ENCODE measurements around the gene SLC26A4. TPM values are rescaled to one million over a fixed set of nuclear protein-coding genes. Genes with fewer than 3 reads are reported as not detected.

The SLC26A4 gene
- polyA plus RNA-seq, 4 donors = 2.6 to 7.9 (median 3.4) TPM

GRCh38 chr7:107692501-107692900 lies 31.9 kb downstream of the SLC26A4 start:
- no peak for DNase-seq (ENCODE audit: low read depth in 4 of 4, low spot score in 3 of 4)

- DNase-seq (ENCODE audit: low read depth in 4 of 4, low spot score in 3 of 4) = no peak
Measured at GRCh38 chr7:107693396-107693795, 32.8 kb downstream of the SLC26A4 start.

DNA sequence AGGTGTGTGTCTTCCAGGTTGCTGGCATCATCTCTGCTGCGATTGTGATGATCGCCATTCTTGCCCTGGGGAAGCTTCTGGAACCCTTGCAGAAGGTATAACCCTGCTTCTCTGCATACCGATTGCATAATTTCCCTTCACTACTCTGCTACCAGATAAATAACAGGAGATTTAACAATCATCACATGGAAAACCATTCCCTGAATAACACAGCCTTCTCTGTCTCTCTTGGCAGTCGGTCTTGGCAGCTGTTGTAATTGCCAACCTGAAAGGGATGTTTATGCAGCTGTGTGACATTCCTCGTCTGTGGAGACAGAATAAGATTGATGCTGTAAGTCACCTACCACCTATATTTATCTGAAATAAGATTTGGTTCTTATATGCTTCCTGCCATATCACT lies 33.8 kb downstream of the SLC26A4 start:
- no peak for DNase-seq (ENCODE audit: low read depth in 4 of 4, low spot score in 3 of 4)

DNA sequence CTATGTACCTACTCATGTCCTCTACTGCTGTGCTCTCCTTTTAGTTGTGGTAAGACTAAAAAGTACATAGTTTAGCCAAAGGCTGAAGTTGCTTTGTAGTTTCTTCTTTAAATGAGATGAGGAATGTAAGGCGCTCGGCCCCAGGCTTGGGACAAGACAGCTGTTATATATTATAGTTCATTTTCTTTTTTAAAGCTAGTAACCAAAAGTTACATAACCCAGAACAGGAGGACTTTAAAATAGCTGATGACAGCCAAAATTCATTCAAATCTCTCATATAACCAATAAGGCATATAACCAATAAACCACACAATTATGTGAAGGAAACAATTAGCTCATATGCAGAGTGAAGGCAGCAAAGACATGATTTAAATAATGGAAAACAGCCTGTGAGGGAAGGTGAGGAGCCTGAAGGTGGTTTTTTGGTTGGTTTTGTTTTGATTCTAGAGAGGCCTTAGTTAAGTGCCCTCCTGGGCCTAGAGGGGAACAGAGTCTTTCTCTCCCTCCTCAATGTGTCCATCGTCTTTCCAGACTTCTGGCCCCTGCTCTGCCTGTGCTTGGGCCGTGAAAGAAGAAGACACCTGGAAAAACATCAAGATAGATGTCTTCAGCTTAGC lies 35.8 kb downstream of the SLC26A4 start:
- no peak for DNase-seq (ENCODE audit: low read depth in 4 of 4, low spot score in 3 of 4)

- no peak for DNase-seq (ENCODE audit: low read depth in 4 of 4, low spot score in 3 of 4)
Measured at GRCh38 chr7:107697321-107698049, 36.9 kb downstream of the SLC26A4 start.

- no peak for DNase-seq (ENCODE audit: low read depth in 4 of 4, low spot score in 3 of 4)
Measured at GRCh38 chr7:107700570-107700969, 39.9 kb downstream of the SLC26A4 start.

GRCh38 chr7:107701191-107701590 lies 40.6 kb downstream of the SLC26A4 start:
- no peak for DNase-seq (ENCODE audit: low read depth in 4 of 4, low spot score in 3 of 4)

- no peak for DNase-seq (ENCODE audit: low read depth in 4 of 4, low spot score in 3 of 4)
Measured at GRCh38 chr7:107703219-107703618, 42.6 kb downstream of the SLC26A4 start.

- DNase-seq (ENCODE audit: low read depth in 4 of 4, low spot score in 3 of 4) = no peak
Measured at GRCh38 chr7:107703872-107704271, 43.2 kb downstream of the SLC26A4 start.

- no peak for DNase-seq (ENCODE audit: low read depth in 4 of 4, low spot score in 3 of 4)
Measured at GRCh38 chr7:107708956-107709355, 48.3 kb downstream of the SLC26A4 start.

GRCh38 chr7:107711301-107711700 lies 50.7 kb downstream of the SLC26A4 start:
- no peak for DNase-seq (ENCODE audit: low read depth in 4 of 4, low spot score in 3 of 4)

GRCh38 chr7:107712025-107712424 lies 51.4 kb downstream of the SLC26A4 start:
- DNase-seq (ENCODE audit: low read depth in 4 of 4, low spot score in 3 of 4) = no peak

GRCh38 chr7:107712896-107713295 lies 52.3 kb downstream of the SLC26A4 start:
- DNase-seq (ENCODE audit: low read depth in 4 of 4, low spot score in 3 of 4) = no peak

- no peak for DNase-seq (ENCODE audit: low read depth in 4 of 4, low spot score in 3 of 4)
Measured at GRCh38 chr7:107715531-107715930, 54.9 kb downstream of the SLC26A4 start.

GRCh38 chr7:107718456-107719193 lies 58.0 kb downstream of the SLC26A4 start:
- no peak for DNase-seq (ENCODE audit: low read depth in 4 of 4, low spot score in 3 of 4)

DNA sequence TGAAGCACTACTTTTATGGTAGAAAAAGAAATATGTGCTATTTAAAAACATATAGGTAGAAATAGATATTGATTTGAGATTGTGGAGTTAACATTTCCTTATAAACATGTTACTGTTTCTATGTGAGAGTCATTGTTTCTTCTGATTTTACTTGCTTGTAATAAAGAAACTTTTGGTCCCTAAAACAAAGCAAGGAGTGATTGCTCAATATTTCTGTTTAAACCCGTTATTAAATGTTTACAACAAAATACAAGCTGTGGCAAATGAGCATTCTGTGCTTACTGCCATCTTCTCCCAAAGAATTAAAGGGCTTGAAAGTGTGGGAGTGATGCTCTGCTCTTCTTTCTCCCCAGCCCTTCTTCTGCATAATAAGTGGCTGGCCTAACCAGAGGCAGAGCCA lies 60.7 kb downstream of the SLC26A4 start:
- no peak for DNase-seq (ENCODE audit: low read depth in 4 of 4, low spot score in 3 of 4)

- no peak for DNase-seq (ENCODE audit: low read depth in 4 of 4, low spot score in 3 of 4)
Measured at GRCh38 chr7:107723255-107723654, 62.6 kb downstream of the SLC26A4 start.

DNA sequence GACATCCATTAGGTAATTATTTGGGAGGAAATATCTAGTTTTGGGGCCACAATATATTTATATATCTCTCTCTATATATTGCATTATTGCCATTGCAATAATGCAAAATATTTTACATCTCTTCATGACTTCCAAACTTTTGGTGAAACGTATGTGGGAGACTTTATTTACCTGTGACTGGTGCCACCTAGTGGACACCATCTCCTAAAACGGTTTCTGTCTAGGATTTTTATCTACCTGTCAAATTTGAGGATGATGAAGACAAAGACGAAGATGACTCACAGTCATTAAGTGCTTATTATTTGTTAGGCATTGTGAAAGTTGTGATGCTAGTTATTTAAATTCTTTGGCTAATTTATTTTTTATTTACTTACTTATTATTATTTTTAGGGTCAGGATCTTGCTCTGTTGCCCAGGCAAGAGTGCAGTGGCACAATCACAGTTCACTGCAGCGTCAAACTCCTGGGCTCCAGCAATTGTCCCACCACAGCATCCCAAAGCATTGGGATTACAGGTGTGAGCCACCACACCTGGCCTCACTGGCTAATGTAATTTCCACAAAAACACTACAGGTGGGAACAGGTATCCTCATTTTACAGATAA lies 64.6 kb downstream of the SLC26A4 start:
- DNase-seq (ENCODE audit: low read depth in 4 of 4, low spot score in 3 of 4) = peak; percentile 20 to 51 (median 30)

DNA sequence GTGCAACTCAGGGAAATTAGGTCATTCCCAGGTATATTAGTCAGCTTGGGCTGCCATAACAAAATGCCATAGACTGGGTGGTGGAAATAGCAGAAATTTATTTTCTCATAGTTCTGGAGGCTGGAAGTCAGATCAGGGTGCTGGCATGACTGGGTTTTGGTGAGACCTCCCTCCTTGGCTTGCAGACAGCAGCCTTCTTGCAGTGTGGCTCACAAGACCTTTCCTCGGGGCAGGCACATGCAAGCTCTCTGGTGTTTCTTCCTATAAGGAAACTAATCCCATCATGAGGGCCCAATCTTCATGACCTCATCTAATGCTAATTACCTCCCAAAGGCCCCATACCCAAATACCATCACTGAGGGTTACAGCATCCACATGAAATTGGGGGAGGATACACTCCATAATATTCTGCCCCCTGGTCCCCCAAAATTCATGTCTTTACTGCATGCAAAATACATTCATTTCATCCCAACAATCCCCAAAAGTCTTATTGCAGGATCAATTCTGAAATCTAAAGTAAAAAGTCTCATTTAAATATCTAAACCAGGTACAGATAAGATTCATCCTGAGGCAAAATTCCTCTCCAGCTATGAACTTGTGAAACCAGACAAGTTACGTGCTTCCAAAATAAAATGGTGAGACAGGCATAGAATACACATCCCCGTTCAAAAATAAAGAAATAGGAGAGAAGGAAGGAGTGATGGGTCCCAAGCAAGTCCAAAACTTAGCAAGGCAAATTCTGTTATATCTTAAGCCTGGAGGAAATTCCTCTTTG lies 65.9 kb downstream of the SLC26A4 start:
- DNase-seq (ENCODE audit: low read depth in 4 of 4, low spot score in 3 of 4) = no peak

DNA sequence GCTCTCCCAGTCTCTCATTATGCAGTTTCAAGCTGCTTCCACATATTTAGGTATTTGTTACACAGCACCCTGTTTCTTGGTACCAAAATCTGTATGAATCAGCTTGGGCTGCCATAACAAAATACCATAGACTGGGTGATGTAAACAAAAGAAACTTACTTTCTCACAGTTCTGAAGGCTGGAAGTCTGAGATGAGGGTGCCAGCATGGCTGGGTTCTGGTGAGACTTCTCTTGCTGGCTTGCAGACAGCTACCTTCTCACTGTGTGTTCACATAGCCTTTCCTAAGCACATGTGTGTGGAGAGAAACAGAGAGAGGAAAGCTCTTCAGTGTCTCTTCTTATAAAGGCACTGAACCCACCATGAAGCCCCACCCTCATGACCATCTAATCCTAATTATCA lies 67.6 kb downstream of the SLC26A4 start:
- DNase-seq (ENCODE audit: low read depth in 4 of 4, low spot score in 3 of 4) = no peak
